HG03064 (cell line): Measurements from ENCODE around the gene SCN10A.

Source experiments
- ATAC-seq: cut with Tn5 transposase; IDR thresholded peaks from one replicate; pipeline ENCODE4 v1.9.1; 2021; ENCODE audit warnings: low read depth; ENCODE audit not compliant: unreplicated experiment

The SCN10A gene

GRCh38 chr3:38816026-38816425, at the start of gene SCN10A:
SCN10A (minus strand) TSS chr3:38816217; CDS start chr3:38794010, 22,207 bp downstream.
- no peak for ATAC-seq

- ATAC-seq, result no peak
Measured at GRCh38 chr3:38853011-38853410, 37.0 kb upstream of the SCN10A start.

- no peak for ATAC-seq
Measured at GRCh38 chr3:38843898-38844297, 27.9 kb upstream of the SCN10A start.

- ATAC-seq, result no peak
Measured at GRCh38 chr3:38842266-38842965, 26.4 kb upstream of the SCN10A start.

GRCh38 chr3:38840987-38841386, 25.0 kb upstream of the SCN10A start:
- ATAC-seq, result no peak

GRCh38 chr3:38837358-38837757, 21.3 kb upstream of the SCN10A start:
- no peak for ATAC-seq

GRCh38 chr3:38836561-38836960, 20.5 kb upstream of the SCN10A start:
- no peak for ATAC-seq

- ATAC-seq, result no peak
Measured at GRCh38 chr3:38835939-38836338, 19.9 kb upstream of the SCN10A start.

- ATAC-seq, result no peak
Measured at GRCh38 chr3:38834717-38835116, 18.7 kb upstream of the SCN10A start.

GRCh38 chr3:38834110-38834509, 18.1 kb upstream of the SCN10A start:
- no peak for ATAC-seq

- ATAC-seq, result no peak
Measured at GRCh38 chr3:38829404-38829803, 13.4 kb upstream of the SCN10A start.

- no peak for ATAC-seq
Measured at GRCh38 chr3:38828681-38829080, 12.7 kb upstream of the SCN10A start.

GRCh38 chr3:38827791-38828190, 11.8 kb upstream of the SCN10A start:
- no peak for ATAC-seq

- no peak for ATAC-seq
Measured at GRCh38 chr3:38826001-38826400, 10.0 kb upstream of the SCN10A start.

GRCh38 chr3:38824349-38824748, 8.3 kb upstream of the SCN10A start:
- ATAC-seq, result no peak

GRCh38 chr3:38823722-38824121, 7.7 kb upstream of the SCN10A start:
- ATAC-seq, result no peak

- ATAC-seq, result no peak
Measured at GRCh38 chr3:38823186-38823585, 7.2 kb upstream of the SCN10A start.

- ATAC-seq, result no peak
Measured at GRCh38 chr3:38811822-38812221, 4.2 kb downstream of the SCN10A start.

- ATAC-seq, result no peak
Measured at GRCh38 chr3:38805765-38806386, 10.1 kb downstream of the SCN10A start.

GRCh38 chr3:38805004-38805403, 11.0 kb downstream of the SCN10A start:
- no peak for ATAC-seq

GRCh38 chr3:38800511-38800910, 15.5 kb downstream of the SCN10A start:
- no peak for ATAC-seq

GRCh38 chr3:38793721-38794120, 22.3 kb downstream of the SCN10A start:
- no peak for ATAC-seq
